GM19438 (cell line): ENCODE results near the gene LRRC73.
A peak's percentile ranks its signal among the peaks of the same experiment; 100 is the strongest.
"Not testable (repeated sequence)": the region's sequence is repeated elsewhere in the genome, so short reads cannot be mapped to it uniquely, and the experiment has no call there.

Experiments used
- ATAC-seq: cut with Tn5 transposase; IDR thresholded peaks from one replicate; pipeline ENCODE4 v1.9.1; 2021; ENCODE audit warnings: low read depth; ENCODE audit not compliant: unreplicated experiment

Gene LRRC73, protein sequence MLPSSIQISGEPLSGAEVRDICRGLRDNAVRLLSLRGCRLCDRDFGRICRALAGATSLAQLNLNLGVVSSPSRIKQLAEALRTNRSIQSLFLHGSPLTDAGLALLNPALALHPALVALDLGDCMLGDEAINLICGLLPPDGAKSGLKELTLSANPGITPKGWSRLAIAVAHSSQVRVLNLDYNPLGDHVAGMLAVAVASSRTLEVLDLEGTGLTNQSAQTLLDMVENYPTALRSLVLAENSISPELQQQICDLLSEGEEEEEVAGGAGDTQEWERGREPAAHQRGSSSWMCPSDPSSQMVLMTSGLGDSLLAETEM

DNA sequence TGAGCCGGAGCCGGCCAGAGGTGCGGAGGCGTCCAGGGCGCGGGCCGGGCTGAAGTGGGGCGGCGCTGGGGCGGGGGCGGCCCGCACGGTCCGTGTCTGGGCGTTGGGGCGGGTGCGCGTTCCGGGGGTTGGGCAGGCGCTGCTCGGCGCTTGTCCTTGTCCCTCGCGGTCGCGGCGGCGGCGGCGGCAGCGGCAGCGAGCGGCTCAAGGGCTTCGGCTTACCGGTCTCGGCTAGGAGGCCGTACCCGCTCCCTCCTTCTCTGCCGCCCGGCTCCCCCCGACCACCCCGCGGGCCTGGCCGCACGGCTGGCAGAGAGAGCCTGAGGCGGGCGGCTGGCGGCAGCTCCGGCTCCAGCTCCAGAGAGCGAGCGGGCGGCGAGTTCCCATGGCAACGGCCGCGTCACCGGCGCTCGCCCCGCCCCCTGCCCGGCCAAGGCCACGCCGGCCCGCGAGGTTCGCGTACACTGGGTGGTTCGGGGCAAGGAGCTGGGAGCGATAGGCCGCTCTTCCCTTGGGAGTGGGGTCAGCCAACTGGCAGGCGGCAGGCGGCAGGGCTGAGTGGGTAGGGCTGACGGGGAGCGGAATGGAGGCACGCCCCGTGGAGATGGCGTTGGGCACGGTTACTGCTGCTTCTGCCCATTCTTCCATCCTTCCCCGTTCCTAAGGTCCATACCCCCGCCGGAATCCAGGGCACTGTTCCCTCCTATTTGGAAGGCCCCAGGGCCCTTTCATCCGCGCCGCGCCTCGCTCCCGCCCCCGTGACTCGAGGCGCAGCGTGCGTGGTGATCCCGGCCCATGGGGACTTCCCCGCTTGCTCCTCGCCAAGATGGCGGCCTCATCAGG is at the start of gene LRRC73:
LRRC73 (minus strand) TSS at position 363 of the 843 bp plus-strand sequence. CDS start 561 bp downstream, outside the sequence.
- peak; percentile 62 for ATAC-seq

DNA sequence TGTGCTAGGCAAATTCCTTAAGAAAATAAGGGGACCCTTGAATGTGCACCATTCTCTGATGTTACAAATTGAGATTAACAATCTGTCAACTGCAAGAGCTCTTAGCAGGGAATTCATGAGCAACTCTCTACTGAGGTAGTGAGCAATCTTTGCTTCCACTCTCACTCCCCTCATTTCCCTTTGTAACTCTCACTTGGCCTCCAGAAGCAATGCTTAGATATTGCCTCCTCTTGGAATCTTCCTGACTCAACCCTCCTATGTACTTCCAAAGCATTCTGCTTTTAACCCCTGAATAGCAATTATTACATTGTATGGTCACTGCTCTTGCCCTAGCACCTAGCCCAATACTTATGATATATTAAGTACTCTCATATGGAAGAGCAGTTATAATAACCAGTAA is 49.2 kb upstream of the LRRC73 start:
- ATAC-seq, result no peak

DNA sequence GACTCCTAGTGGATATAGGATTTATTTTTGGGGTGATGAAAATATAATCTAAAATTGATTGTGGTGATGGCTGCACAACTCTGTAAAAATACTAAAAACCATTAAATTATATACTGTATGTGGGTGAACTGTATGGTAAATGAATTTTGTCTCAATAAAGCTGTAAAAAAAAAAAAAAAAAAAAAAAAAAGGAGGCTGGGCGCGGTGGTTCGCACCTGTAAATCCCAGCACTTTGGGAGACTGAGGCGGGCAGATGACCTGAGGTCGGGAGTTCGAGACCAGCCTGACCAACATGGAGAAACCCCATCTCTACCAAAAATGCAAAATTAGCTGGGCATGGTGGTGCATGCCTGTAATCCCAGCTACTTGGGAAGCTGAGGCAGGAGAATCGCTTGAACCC is 47.5 kb upstream of the LRRC73 start:
- ATAC-seq, result not testable (repeated sequence)

DNA sequence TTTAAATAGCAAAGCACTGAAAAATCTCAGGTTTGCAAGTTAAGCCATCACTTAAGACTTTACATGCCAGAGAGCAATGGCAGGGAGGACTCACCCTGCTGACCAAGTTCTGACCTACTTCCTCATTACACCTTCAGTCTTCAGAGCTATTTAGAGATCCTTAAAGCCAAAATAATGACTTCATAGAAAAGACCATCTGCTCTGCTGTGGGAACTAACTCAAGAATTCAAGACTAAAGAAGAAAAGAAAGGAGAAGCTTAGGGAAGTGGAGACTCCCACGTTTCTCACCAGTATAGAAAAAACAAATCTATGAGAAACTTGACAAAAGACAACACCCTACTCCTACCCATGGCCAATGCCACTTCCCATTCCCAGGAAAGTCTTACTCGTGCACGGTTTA is 37.1 kb upstream of the LRRC73 start:
- no peak for ATAC-seq

GRCh38 chr6:43544461-43544860 is 34.3 kb upstream of the LRRC73 start:
- ATAC-seq, result no peak

DNA sequence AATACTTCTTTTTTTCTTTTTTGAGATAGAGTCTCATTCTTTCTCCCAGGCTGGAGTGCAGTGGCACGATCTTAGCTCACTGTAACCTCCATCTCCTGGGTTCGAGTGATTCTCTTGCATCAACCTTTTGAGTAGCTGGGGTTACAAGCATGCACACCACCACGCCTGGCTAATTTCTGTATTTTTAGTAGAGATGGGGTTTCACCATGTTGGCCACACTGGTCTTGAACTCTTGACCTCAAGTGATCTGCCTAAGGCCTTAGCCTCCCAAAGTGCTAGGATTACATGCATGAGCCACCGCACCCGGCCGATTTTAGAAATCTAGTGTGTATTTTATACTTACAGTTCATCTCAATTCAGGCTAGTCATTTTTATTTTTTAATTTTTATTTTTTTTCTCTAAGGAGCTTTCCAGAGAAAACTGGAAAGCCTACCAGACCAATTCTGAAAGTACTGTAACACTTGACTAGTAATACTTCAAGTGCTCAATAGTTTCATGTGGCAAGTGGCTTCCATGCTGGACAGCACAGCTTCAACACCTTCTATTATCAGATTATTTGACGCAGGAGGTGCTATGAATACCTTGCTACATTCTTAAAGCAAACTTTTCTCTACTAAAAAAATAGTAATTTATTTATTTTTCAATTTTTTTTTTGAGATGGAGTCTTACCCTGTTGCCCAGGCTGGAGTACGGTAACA is 31.8 kb upstream of the LRRC73 start:
- ATAC-seq, result no peak

- no peak for ATAC-seq
These were observed 30.4 kb upstream of the LRRC73 start for GRCh38 chr6:43540507-43540906.

- ATAC-seq, result not testable (repeated sequence)
These were observed 29.3 kb upstream of the LRRC73 start for GRCh38 chr6:43539409-43539808.

GRCh38 chr6:43538986-43539385 is 28.8 kb upstream of the LRRC73 start:
- ATAC-seq, result not testable (repeated sequence)

DNA sequence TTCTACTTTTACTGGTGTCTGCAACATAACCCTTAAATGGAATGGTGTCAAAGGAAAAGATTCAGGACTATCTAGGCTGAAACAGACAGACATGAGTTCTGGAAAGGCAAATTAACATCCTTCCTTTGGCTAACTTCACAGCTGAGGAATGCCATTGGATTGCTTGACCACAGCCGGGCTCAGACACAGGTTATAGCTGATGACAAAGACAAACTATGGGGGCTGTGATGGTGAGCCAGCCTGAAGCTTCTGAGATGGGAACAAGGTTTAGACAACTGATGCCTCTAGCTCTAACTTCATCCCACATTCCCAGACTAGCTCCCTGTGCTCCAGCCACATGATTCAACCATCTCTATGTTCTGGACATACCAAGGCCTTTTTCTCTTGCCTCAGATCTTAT is 22.1 kb upstream of the LRRC73 start:
- no peak for ATAC-seq

DNA sequence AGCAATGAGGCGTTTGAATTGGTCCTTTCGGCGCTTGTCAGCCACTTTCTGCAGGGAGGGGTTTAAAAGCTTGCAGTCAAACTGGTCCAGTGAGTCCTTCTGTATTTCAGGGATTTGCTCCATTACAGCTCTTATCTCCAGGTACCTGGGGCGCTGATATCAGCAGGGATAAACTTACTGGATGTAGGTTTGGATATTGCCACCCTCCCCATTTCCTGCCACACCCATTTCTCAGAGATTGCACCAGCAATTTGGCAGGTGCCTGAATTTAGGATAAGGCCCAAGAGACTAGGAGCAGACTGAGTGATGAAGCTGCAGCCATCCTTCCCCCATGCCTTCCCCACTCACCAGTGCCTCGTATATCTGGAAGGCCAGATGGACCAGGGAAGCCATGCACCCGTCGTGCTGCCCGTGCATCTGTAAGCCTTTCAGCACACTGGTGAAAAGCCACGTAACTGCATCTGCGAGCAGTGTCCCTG is 14.4 kb upstream of the LRRC73 start:
- ATAC-seq, result no peak

DNA sequence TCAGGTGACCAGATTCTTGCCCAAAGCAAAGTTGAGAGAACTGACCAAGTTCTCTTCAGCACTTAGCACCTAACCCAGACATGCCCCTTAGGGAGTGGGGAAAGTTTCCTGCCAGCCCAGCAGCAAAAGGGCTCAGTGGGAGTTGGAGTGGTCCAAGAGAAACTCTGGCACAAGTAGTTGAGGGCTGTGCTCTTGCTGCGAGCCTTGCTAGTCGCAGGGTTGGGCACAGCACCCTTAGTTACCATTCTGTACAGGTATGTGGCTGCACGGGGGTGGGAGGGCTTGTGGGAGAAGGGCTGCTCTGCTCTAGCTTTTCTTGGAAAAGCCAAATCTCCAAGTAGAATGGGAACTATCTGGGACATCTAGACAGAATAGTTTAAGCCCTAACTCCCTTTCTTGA is 13.1 kb upstream of the LRRC73 start:
- no peak for ATAC-seq

DNA sequence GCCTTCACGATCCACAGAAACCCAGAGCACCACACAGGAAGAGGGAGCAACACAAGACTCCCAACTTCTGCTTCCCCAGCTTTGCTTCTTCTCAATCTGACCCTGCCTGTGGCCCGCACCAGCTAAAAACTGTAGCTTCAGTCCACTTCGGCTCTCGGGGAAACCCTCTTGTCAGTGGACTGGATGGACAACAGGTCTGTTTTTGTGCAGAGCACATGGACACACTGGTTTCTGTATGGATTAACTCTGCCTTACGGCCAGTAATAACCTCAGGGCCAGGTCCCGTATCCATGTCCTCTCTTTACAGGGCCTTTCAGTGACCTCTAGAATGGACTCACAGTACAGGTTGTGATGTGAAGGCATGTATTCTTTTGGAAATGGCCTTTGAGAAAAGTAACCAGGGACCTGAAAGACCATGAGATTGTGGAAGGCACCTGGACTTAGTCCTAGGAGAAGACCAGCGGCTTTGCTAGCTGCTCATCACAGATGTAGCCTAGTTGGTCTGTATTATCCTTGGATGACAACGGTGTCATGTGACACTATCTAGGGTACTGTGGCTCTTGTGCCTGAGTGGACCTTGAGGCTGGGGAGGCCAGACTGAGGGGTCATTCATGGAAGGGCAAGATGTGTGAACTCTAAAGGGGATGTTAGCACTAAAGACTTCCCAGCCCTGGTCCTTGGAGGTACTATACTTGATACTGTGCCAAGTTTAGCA is 12.6 kb upstream of the LRRC73 start:
- no peak for ATAC-seq

- no peak for ATAC-seq
These were observed 11.7 kb upstream of the LRRC73 start for GRCh38 chr6:43521836-43522235.

DNA sequence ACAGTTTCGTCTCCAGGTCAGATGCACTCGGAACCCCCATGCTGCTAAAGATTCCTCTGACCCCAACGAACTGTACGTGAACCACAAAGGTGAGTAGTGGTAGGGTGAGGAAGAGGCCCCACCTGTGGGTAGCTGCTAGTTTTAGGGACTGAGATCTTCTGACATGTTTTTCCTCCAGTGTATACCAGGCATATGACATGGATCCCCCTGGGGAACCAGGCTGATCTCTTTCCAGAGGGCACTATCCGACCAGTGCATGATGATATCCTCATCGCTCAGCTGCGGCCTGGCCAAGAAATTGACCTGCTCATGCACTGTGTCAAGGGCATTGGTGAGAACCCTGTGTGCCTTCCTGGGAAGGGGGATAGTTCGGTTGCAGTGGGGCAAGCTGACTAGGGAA is 10.0 kb upstream of the LRRC73 start:
- ATAC-seq, result no peak

DNA sequence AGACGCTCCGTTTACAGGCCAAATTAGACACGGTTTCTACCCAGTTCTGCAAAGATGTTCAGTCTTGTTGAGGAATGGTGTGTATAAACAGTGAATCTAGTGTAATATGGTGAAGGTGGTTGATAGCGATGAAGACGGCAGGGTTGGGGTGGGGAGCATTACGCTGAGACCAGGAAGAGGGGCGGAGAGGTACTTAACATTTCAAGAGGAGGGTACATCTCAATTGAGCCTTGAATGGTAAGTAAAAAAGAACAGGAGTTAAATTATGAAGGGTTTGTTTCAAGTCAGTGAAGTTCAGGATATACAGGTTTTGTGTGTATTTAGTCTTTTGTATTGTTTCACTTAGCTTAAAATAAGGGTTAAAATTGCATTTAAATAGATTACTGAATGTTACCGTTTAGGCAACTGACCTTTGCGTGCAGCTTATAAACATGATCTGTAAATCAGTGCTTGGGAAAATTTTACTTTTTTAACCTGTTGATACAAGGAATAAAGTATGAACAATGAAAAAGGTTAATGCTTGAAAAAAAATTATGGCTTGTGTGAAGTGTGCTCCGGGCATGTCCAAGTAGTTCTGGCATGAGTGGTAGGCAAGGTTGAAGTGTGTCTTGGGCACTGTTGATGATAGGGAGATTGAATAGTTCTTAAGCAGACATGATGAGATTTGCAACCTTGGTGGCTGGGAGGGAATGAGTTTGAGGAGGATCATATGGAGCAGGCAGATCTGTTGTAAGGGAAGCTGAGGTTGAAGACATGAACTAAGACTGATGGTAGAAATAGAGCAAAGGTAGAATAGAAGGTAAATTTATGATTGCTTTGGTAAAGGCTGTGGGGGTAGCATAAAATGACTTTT is 7.6 kb upstream of the LRRC73 start:
- peak; percentile 4 for ATAC-seq

- ATAC-seq, result peak; percentile 85
These were observed 6.8 kb upstream of the LRRC73 start, which contains the start of the genes POLR1C and YIPF3 for GRCh38 chr6:43516697-43517504. Gene POLR1C (plus strand): TSS chr6:43517089. CDS start chr6:43517110, 21 bp downstream. Gene YIPF3 (minus strand): TSS chr6:43516926. CDS start chr6:43516807, 119 bp downstream.

GRCh38 chr6:43516367-43516696 is 6.2 kb upstream of the LRRC73 start:
- no peak for ATAC-seq

DNA sequence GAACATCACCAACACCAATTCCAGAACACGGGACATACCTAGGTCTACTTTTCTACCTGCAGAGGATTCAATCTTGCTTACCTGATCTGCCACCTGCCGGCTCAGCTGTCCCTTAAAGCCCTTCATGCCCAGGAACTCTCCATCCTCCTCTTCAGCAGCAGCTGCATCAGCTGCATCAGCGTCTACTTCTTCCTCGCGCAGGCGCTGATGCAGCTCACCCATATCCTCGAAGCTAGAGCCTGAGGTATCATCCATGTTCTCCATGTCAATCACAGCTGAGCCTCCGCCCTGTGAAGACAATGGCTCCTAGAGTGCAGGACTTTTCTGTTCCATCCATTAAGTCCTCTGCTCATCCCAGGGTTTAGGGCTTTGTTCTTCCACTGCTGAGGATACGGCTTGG is 5.7 kb upstream of the LRRC73 start:
- ATAC-seq, result no peak
